Erythroblast (primary cell): Measurements from ENCODE around the gene RERE.
"Not testable (repeated sequence)": the region's sequence is repeated elsewhere in the genome, so short reads cannot be mapped to it uniquely, and the experiment has no call there.

Source experiments
- GATA1 ChIP-seq: IDR thresholded peaks from 2 replicates; pipeline ENCODE4 v1.6.1; 2011; ENCODE audit warnings: low read depth, mild to moderate bottlenecking, control low read depth, low read length, moderate library complexity
- POLR2A ChIP-seq: IDR thresholded peaks from 2 replicates; pipeline ENCODE4 v1.6.1; 2011; ENCODE audit warnings: mild to moderate bottlenecking, low read length

- not testable (repeated sequence) for TF ChIP-seq POLR2A, GATA1
Observed at GRCh38 chr1:8619419-8619818, 198.0 kb downstream of the RERE start.
